MCF 10A (cell line): ENCODE data around the gene MGAT3. TPM values are rescaled to one million over a fixed set of nuclear protein-coding genes. Genes with fewer than 3 reads are reported as not detected.

Experiments
- BruUV-seq: library from RNA; stranded (reverse); fragments of 400-500 nt; replicated peaks from 2 replicates; lab custom pipeline; 2021; lab: Mats Ljungman, UMichigan
- CTCF ChIA-PET: fragments of 300-600 bp; sonication (Branson Sonifier 250); formaldehyde crosslinking; extraction: SDS; loops from one replicate; lab custom pipeline; 2021; ENCODE audit warnings: antibody characterized with exemption, inconsistent platforms; lab: Yijun Ruan, JAX
- POLR2A ChIA-PET: fragments of 300-600, 350-650 bp; sonication (Branson Sonifier 250); formaldehyde crosslinking; extraction: SDS; loops from one replicate; lab custom pipeline; 2020; ENCODE audit warnings: antibody characterized with exemption, inconsistent platforms; lab: Yijun Ruan, JAX
- DNase-seq: peaks from one replicate; pipeline ENCODE4 v3.0.0-alpha.2; 2018; ENCODE audit not compliant: unreplicated experiment
- H3K27ac Mint-ChIP-seq: one replicate; pipeline ENCODE4 v1.8.0; 2022; ENCODE audit warnings: mild to moderate bottlenecking, low read depth, mixed read lengths; ENCODE audit not compliant: unreplicated experiment
- H3K27me3 Mint-ChIP-seq: one replicate; pipeline ENCODE4 v1.8.0; 2022; ENCODE audit warnings: mixed read lengths; ENCODE audit not compliant: insufficient read depth, unreplicated experiment
- H3K36me3 Mint-ChIP-seq: one replicate; pipeline ENCODE4 v1.8.0; 2022; ENCODE audit warnings: mild to moderate bottlenecking, moderate library complexity, mixed read lengths; ENCODE audit not compliant: insufficient read depth, unreplicated experiment
- H3K4me1 Mint-ChIP-seq: one replicate; pipeline ENCODE4 v1.8.0; 2022; ENCODE audit warnings: mixed read lengths; ENCODE audit not compliant: insufficient read depth, unreplicated experiment
- H3K4me3 Mint-ChIP-seq: one replicate; pipeline ENCODE4 v1.8.0; 2022; ENCODE audit warnings: mild to moderate bottlenecking, moderate library complexity, mixed read lengths; ENCODE audit not compliant: unreplicated experiment
- H3K9me3 Mint-ChIP-seq: one replicate; pipeline ENCODE4 v1.8.0; 2022; ENCODE audit warnings: mixed read lengths; ENCODE audit not compliant: unreplicated experiment
- CTCF ChIP-seq: fragments of 200-600 bp; IDR thresholded peaks from one replicate; pipeline ENCODE4 v1.8.0; 2022; ENCODE audit warnings: antibody characterized with exemption, mild to moderate bottlenecking; ENCODE audit not compliant: unreplicated experiment
- intact Hi-C: fragments of 100-400 bp; cut with micrococcal nuclease; formaldehyde crosslinking; loops from 2 replicates; pipeline ENCODE4 v1.14.1; 2022
- total RNA-seq: library from RNA; stranded (reverse); gene quantifications from 2 replicates; pipeline ENCODE4 v1.2.3, GENCODE V29; 2022

MGAT3 gene
- total RNA-seq, 1 experiment from 2014 or later = not detected

GRCh38 chr22:39498802-39499201 is 42.0 kb downstream of the MGAT3 start:
- Mint-ChIP-seq H3K4me1 (peaks cover 13% of the 10 kb centered on the region), H3K36me3 (peaks cover under 1% of the 10 kb centered on the region), H3K9me3 (no peaks in the 10 kb centered on the region), H3K27me3 (no peaks in the 10 kb centered on the region), H3K27ac (no peak overlapping the region), H3K4me3 (no peak overlapping the region)
- no TSS peak for BruUV-seq
- ChIA-PET POLR2A (interaction anchor here (0.6 to 2.2 kb wide), 2 partner anchors 21 to 792 kb away, joined by 4 to 11 read pairs; partner anchors contain the start of gene ATF4), CTCF (interaction anchor here (1.6 kb wide), 1 partner anchor 30 kb away, joined by 4 read pairs; no protein-coding TSS in a partner anchor)
- TF ChIP-seq CTCF = no peak
- intact Hi-C loops = no loop called here
- DNase-seq = no peak

GRCh38 chr22:39500101-39500500 is 43.3 kb downstream of the MGAT3 start:
- H3K4me1 Mint-ChIP-seq = peaks cover 13% of the 10 kb centered on the region
- TF ChIP-seq CTCF = no peak
- CTCF ChIA-PET = no interaction called here
- no peak for DNase-seq
- POLR2A ChIA-PET = interaction anchor here (1.1 to 4.1 kb wide), 2 partner anchors 10 to 20 kb away, joined by 4 to 58 read pairs; partner anchors contain the start of gene ATF4
- intact Hi-C loops = no loop called here
- no TSS peak for BruUV-seq
- H3K27ac Mint-ChIP-seq = no peak overlapping the region
- no peak overlapping the region for H3K4me3 Mint-ChIP-seq
- peaks cover 13% of the 10 kb centered on the region for H3K36me3 Mint-ChIP-seq
- H3K27me3 Mint-ChIP-seq = no peaks in the 10 kb centered on the region
- no peaks in the 10 kb centered on the region for H3K9me3 Mint-ChIP-seq

- DNase-seq = no peak
- H3K4me1 Mint-ChIP-seq = peaks cover 24% of the 10 kb centered on the region
- BruUV-seq = no TSS peak
- H3K27ac Mint-ChIP-seq = peak overlapping the region; percentile 53
- ChIA-PET CTCF (interaction anchor here (0.6 to 2.0 kb wide), 9 partner anchors 8 to 820 kb away, joined by 3 to 8 read pairs (median 4); partner anchors contain the start of gene TOMM22), POLR2A (interaction anchor here (0.6 to 4.3 kb wide), 22 partner anchors 11 to 1041 kb away, joined by 3 to 58 read pairs (median 5); partner anchors contain the start of genes ATF4, RPL3, RPS19BP1 and TNRC6B)
- H3K4me3 Mint-ChIP-seq = peak overlapping the region; percentile 79
- TF ChIP-seq CTCF = no peak
- intact Hi-C loops = loop anchor here (2.0 kb wide), 1 partner anchor 19 kb away; the partner anchor contains the start of gene ATF4
- H3K9me3 Mint-ChIP-seq = no peaks in the 10 kb centered on the region
- H3K27me3 Mint-ChIP-seq = no peaks in the 10 kb centered on the region
- peaks cover 29% of the 10 kb centered on the region for H3K36me3 Mint-ChIP-seq
These were observed 44.9 kb downstream of the MGAT3 start for GRCh38 chr22:39501644-39502108.

- Mint-ChIP-seq H3K27ac (peak within 1 kb of the TSS; percentile 59), H3K4me3 (peak within 1 kb of the TSS; percentile 79), H3K27me3 (no peaks in the 10 kb centered on the region), H3K9me3 (no peaks in the 10 kb centered on the region), H3K36me3 (peaks cover 34% of the 10 kb centered on the region), H3K4me1 (peaks cover 24% of the 10 kb centered on the region)
- intact Hi-C loops = loop anchor here (2.0 kb wide), 1 partner anchor 19 kb away; the partner anchor contains the start of gene ATF4
- DNase-seq = peak; percentile 96
- TF ChIP-seq CTCF = no peak
- BruUV-seq = no TSS peak
- ChIA-PET CTCF (interaction anchor here (0.6 to 2.0 kb wide), 7 partner anchors 8 to 492 kb away, joined by 3 to 8 read pairs (median 3); no protein-coding TSS in a partner anchor), POLR2A (interaction anchor here (0.6 to 4.3 kb wide), 22 partner anchors 10 to 1040 kb away, joined by 3 to 58 read pairs (median 5); partner anchors contain the start of genes ATF4, RPL3, RPS19BP1 and TNRC6B)
These were observed 45.4 kb downstream of the MGAT3 start, which contains the start of gene MIEF1 for GRCh38 chr22:39502109-39502788. TSS of gene MIEF1 (plus strand) at chr22:39502290. CDS start at chr22:39511295, 9,005 bp downstream.
